Measurements from ENCODE around the gene PDLIM1. TPM values are rescaled to one million over a fixed set of nuclear protein-coding genes. Genes with fewer than 3 reads are reported as not detected.

The PDLIM1 gene
- polyA plus RNA-seq, 1 donor (not counting 4 experiments of a cell fraction or from before 2014, with no cell fraction given): 298 TPM

- FAIRE-seq (no peak), DNase-seq (ENCODE audit: low read depth, low spot score) (no peak)
- Histone ChIP-seq H3K4me1 (ENCODE audit: control insufficient read depth, extremely low read depth, insufficient read depth, low read length) (peaks cover 4% of the 10 kb centered on the region), H3K9me3 (ENCODE audit: control insufficient read depth, low read depth, low read length) (no peaks in the 10 kb centered on the region), H4K20me1 (ENCODE audit: control insufficient read depth, extremely low read depth, insufficient read depth, low read length) (no peaks in the 10 kb centered on the region), H3K27ac (ENCODE audit: control insufficient read depth, insufficient read depth, low read length) (no peak overlapping the region), H3K4me2 (ENCODE audit: control insufficient read depth, extremely low read depth, insufficient read depth, low read depth, low read length) (no peak overlapping the region), H3K79me2 (ENCODE audit: control insufficient read depth, insufficient read depth, low read length) (no peaks in the 10 kb centered on the region), H3K27me3 (ENCODE audit: control insufficient read depth, extremely low read depth, insufficient read depth, low read length) (peaks cover 2% of the 10 kb centered on the region), H3K4me3 (ENCODE audit: control insufficient read depth in 2 of 3, extremely low read depth in 1 of 3, insufficient read depth in 2 of 3, low read depth in 1 of 3, low read length in 3 of 3) (no peak overlapping the region), H3K36me3 (ENCODE audit: control insufficient read depth in 2 of 2, extremely low read depth in 1 of 2, insufficient read depth in 2 of 2, low read length in 2 of 2) (no peaks in the 10 kb centered on the region), H2AFZ (ENCODE audit: control insufficient read depth, low read length) (no peak overlapping the region), H3K9me1 (ENCODE audit: control insufficient read depth, extremely low read depth, insufficient read depth, low read length) (no peaks in the 10 kb centered on the region), H3K9ac (ENCODE audit: control insufficient read depth, extremely low read depth, insufficient read depth, low read length) (no peak overlapping the region)
- no peak for TF ChIP-seq EZH2 (IDR thresholded peaks at IDR 0.05; ENCODE audit: low read length)
- TF ChIP-seq CTCF (optimal IDR thresholded peaks at IDR 0.05 in 1 of 3, IDR thresholded peaks at IDR 0.05 in 1 of 3, conservative IDR thresholded peaks at IDR 0.05 in 1 of 3; ENCODE audit: extremely low read depth in 1 of 3, insufficient read depth in 2 of 3, low read length in 3 of 3): no peak
- dilution Hi-C loops (cut with MboI; ENCODE audit: extremely low pct_ligation_motif_present, low sequenced_read_pairs): no loop called here
These were observed 38.5 kb upstream of the PDLIM1 start for GRCh38 chr10:95329296-95329695.

GRCh38 chr10:95328013-95328412 lies 37.2 kb upstream of the PDLIM1 start:
- Histone ChIP-seq H3K79me2 (ENCODE audit: control insufficient read depth, insufficient read depth, low read length) (no peaks in the 10 kb centered on the region), H3K36me3 (ENCODE audit: control insufficient read depth in 2 of 2, extremely low read depth in 1 of 2, insufficient read depth in 2 of 2, low read length in 2 of 2) (no peaks in the 10 kb centered on the region), H3K4me2 (ENCODE audit: control insufficient read depth, extremely low read depth, insufficient read depth, low read depth, low read length) (no peak overlapping the region), H3K4me3 (ENCODE audit: control insufficient read depth in 2 of 3, extremely low read depth in 1 of 3, insufficient read depth in 2 of 3, low read depth in 1 of 3, low read length in 3 of 3) (no peak overlapping the region), H3K27ac (ENCODE audit: control insufficient read depth, insufficient read depth, low read length) (no peak overlapping the region), H2AFZ (ENCODE audit: control insufficient read depth, low read length) (no peak overlapping the region), H3K27me3 (ENCODE audit: control insufficient read depth, extremely low read depth, insufficient read depth, low read length) (peaks cover 5% of the 10 kb centered on the region), H4K20me1 (ENCODE audit: control insufficient read depth, extremely low read depth, insufficient read depth, low read length) (no peaks in the 10 kb centered on the region), H3K4me1 (ENCODE audit: control insufficient read depth, extremely low read depth, insufficient read depth, low read length) (no peaks in the 10 kb centered on the region), H3K9ac (ENCODE audit: control insufficient read depth, extremely low read depth, insufficient read depth, low read length) (no peak overlapping the region), H3K9me1 (ENCODE audit: control insufficient read depth, extremely low read depth, insufficient read depth, low read length) (no peaks in the 10 kb centered on the region), H3K9me3 (ENCODE audit: control insufficient read depth, low read depth, low read length) (no peaks in the 10 kb centered on the region)
- no peak for FAIRE-seq
- dilution Hi-C loops (cut with MboI; ENCODE audit: extremely low pct_ligation_motif_present, low sequenced_read_pairs): no loop called here
- DNase-seq (ENCODE audit: low read depth, low spot score): no peak
- TF ChIP-seq EZH2 (IDR thresholded peaks at IDR 0.05; ENCODE audit: low read length) (no peak), CTCF (optimal IDR thresholded peaks at IDR 0.05 in 1 of 3, IDR thresholded peaks at IDR 0.05 in 1 of 3, conservative IDR thresholded peaks at IDR 0.05 in 1 of 3; ENCODE audit: extremely low read depth in 1 of 3, insufficient read depth in 2 of 3, low read length in 3 of 3) (no peak)

Data from keratinocyte (primary cell).